ENCODE data around the gene LPP.

The LPP gene

GRCh38 chr3:188522115-188522514 lies 368.2 kb downstream of the LPP start:
- no peak for DNase-seq (ENCODE audit: low spot score)

- DNase-seq (ENCODE audit: low spot score) = no peak
These were observed 369.3 kb downstream of the LPP start for GRCh38 chr3:188523291-188523690.

GRCh38 chr3:188524052-188524451 lies 370.1 kb downstream of the LPP start:
- no peak for DNase-seq (ENCODE audit: low spot score)

DNA sequence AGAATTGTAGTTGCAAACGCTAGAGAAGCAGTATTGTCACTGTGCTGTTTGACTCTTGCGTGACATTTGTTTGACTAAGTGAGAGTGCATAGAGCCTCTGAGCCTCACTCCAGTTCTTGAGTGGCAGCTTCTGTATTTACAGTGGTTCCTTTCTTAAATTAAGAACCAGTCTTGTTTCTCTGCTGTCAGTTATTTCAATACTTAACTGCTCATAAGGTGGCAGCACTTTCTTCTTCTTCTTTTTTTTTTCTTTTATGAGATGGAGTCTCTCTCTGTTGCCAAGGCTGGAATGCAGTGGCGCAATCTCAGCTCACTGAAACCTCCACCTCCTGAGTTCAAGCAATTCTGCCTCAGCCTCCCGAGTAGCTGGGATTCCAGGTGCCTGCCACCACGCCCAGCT lies 372.1 kb downstream of the LPP start:
- no peak for DNase-seq (ENCODE audit: low spot score)

- no peak for DNase-seq (ENCODE audit: low spot score)
These were observed 373.4 kb downstream of the LPP start for GRCh38 chr3:188527389-188527788.

DNA sequence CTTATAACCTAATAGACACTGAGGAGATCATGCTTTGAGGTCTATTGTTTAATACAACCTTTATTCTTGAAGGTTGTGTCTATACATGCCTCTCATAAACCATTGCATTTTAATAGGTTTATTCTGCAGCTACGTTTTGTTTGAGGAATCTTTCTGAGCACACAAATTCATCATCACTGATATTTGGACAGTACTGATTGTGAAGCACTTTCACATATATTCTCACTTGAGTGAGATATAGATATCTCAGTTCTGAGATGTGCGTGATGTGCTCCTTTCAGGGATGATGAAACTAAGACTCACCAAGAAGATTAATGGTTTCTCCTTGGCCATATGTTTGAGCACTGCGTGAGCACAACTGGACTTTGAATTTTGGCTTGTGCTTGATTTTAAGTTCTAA lies 374.4 kb downstream of the LPP start:
- DNase-seq (ENCODE audit: low spot score) = no peak

DNA sequence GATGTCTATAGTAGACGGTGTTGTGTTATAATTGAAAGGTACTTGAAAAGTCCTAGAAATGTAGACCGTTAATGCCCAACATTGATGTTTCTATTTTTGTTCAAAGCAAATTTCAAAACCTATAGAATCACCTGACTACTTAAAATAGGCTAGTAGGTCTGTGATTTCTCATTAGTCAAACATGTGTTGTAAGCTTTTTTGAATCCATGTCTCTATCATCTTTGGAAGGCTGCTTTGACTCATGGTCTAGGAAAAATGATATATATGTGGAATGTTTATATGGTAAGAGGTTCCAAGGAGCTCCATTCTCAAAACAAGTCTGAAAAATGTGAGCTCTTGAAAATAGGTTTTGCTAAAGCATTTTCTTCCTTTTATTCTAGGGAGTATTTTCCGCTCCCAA lies 375.3 kb downstream of the LPP start:
- no peak for DNase-seq (ENCODE audit: low spot score)

GRCh38 chr3:188530226-188530625 lies 376.3 kb downstream of the LPP start:
- DNase-seq (ENCODE audit: low spot score) = no peak

DNA sequence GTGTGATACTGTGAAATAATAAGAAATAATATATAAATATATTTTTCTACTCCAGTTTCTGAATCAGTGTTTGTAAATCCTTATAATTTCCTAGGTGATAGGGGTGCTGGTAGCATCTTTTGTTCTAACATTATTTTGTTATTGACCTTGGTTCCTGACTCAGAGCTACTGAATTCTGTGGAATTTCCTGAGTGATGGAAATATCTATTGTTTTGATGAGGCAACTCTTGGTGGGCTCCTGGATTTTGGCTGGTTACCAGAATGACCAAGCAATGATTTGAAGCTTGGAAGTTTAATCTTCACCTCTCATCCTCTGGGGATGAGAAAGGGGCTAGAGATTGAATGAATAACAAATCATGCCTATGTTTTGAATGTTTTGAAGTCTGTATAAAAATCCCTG lies 377.3 kb downstream of the LPP start:
- DNase-seq (ENCODE audit: low spot score) = no peak

DNA sequence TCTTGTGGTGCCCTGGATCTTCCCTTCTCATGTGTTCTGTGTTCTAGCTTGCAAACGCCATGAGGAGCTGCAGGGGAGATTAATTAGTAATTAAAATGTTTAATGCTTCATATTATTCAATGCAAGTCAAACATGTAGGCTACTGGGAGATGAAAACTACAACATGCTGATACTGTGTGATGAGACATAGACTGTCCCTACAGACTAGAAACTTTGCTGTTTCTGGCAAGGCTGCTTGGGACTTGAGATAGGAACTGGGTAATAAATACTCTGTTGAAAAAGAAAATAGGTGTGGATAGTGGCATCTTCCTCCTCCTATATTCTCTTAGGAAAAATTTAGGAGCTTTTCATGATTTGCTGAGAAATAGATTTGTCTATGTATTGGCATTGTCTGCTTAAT lies 379.2 kb downstream of the LPP start:
- DNase-seq (ENCODE audit: low spot score) = no peak

DNA sequence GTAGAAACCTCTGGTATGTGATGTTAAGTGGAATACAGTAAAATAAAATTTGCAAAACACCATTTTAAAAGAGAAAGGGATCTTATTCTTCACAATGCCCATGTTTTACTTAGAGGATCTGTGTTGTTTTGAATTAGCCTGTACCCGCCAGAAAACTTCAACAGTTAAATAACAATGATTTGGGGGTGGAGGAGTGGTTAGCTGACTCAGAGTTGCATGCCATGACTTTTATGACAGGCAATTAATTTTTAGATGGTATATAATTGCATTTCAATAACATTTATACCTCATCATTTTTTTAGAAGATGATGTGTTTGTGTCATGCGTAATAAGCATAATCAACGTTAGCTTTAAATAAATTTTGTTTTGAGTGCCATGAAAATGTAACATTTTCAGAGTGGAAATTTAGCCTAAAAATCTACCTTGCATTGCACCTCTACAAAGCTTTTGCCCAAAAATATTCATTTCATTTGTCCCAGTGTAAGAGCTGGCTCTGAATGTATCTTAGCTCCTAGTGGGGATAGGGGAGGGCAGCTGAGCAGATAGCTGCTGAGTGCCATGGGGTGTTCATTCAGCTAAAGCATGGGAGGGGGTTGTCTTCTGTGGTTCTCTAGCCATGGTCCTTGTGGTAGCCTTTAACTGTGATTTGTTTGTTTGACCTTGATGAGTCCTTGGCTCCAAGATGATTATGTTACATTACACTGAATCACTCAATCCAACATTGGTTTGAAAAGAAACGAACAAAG lies 379.8 kb downstream of the LPP start:
- DNase-seq (ENCODE audit: low spot score) = no peak

DNA sequence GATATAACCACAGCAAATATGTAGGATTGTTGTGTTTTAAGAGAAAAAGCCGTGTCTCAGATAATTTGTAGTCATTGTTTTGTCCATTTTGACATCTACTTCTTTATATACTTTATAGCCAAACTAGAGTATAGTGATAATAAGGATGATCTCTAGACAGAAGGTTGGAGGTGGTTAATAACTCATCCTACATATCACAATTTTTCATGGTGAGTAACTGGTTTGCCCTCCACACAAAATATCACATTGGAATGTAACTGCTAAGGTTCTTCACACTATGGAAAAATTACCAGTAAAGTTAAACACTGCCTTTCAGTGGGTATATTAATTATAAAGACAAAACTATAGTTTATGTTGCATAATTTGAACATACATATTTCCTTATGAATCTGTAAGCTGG lies 380.7 kb downstream of the LPP start:
- DNase-seq (ENCODE audit: low spot score) = no peak

DNA sequence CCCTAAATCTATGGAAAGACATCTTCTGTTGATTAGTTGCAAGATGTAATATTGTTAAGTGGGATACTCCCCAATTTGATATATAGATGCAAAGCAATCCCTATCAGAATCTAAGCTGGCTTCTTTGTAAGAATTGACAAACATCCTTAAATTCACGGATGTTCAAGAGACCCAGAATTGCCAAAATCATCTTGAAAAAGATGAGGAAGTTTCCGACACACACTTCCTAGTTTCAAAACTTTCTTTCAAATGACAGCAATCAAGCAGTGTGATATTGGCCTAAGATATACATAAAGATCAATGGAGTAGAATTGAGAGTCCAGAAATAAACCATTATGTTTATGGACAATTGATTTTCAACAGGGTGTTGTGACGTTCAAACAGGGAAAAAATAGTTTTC lies 383.6 kb downstream of the LPP start:
- DNase-seq (ENCODE audit: low spot score) = no peak

DNA sequence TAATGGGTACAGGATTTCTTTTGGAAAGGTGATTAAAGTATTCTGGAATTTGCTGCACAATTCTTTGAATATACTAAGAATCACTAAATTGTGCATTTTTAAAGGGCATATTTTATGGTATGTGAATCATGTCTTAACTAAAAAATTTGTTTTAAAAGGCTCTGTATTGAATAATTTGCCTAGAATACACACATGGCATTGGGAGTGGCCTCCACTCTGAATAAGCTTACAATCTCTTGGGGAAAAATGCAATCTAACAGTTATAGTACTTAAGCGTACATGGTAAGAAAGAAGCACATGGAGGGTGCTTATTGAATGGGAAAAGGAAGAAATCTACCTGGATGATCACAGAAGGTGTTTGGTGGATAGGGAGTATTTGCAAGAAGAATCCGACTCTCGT lies 385.1 kb downstream of the LPP start:
- DNase-seq (ENCODE audit: low spot score) = no peak

- DNase-seq (ENCODE audit: low spot score) = no peak
These were observed 385.8 kb downstream of the LPP start for GRCh38 chr3:188539631-188540194.

GRCh38 chr3:188542196-188542595 lies 388.2 kb downstream of the LPP start:
- DNase-seq (ENCODE audit: low spot score) = no peak

GRCh38 chr3:188544012-188544411 lies 390.1 kb downstream of the LPP start:
- DNase-seq (ENCODE audit: low spot score) = no peak

DNA sequence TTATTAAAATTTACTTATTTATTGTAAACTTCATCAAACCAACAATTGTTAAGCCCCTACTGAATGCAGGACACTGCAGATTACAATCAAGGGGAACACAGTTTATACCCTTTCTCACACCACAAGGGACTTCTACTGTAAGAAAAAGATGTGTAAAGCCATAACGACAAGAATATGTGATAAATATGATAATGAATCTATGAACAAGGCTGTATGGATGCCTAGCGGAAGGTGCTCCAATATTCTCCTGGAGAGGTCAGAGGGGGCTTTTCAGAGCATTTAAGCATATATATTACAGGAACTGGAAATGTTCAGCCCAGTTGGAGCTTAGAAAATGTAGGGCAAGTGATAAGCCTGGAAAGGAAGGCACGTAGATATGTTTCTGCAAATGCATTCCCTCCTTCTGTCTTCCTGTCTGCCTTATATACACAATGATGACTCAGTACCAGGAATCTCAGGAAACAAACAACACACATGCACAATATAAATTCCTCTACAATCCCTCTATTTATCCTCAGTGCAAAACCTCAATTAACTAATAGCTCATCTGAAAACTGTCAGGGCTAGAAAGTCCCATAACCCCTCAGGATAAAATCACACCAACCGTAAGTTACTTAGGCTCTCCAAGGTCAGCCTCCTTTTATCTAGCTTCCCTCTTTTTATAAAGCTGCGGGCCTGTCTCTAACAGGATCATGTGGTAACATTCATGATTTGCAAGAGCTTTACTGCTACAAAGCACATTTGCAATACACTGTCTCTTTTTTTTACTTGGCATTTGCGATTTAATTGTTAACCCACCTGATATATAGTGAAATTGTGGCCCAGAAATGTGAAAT lies 393.1 kb downstream of the LPP start:
- DNase-seq (ENCODE audit: low spot score) = peak; percentile 28

DNA sequence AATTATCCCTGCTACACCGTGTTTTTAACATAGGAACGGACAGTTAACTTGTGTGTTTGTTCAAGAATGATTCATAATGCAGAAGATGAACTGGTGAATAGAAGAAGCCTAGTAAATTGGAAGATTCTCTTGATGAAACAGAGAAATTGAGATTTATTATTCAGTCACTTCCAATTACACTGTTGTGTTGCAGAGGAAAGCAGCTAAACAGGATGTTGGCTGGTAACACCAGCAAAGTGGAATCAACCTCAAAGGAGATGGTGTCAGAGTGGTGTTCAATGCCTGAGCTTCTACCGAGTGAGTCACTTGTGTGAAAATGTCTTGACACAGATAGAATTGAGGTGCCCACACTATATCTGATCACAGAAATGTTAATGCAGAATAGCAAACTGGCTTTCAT lies 399.6 kb downstream of the LPP start:
- DNase-seq (ENCODE audit: low spot score) = no peak

GRCh38 chr3:188554404-188554803 lies 400.4 kb downstream of the LPP start:
- peak; percentile 10 for DNase-seq (ENCODE audit: low spot score)

DNA sequence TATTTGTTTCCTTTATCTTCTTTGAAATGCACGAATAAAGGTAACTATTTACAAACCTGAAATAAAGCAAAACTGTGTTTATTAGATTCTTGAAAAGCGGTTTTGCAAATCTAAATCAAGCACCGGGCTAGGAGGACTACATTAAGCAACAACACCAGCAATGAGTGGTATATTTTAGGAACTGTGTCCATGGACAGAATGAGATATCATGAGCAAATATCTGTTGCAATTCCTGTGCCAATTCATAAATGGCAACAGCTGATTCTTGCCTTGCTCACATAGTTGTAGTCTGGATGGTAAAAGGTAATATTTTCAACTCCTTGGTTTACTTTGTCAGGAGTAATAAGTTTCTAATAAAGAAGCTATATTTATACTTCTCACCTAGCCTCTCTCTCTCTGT lies 403.3 kb downstream of the LPP start:
- DNase-seq (ENCODE audit: low spot score) = no peak

GRCh38 chr3:188558343-188559071 lies 404.6 kb downstream of the LPP start:
- no peak for DNase-seq (ENCODE audit: low spot score)

GRCh38 chr3:188559072-188559429 lies 405.1 kb downstream of the LPP start:
- no peak for DNase-seq (ENCODE audit: low spot score)

Measured in AG08396 (cell line).